ENCODE measurements around the gene CFAP46.
"Not testable (repeated sequence)": the region's sequence is repeated elsewhere in the genome, so short reads cannot be mapped to it uniquely, and the experiment has no call there.

CFAP46 gene

DNA sequence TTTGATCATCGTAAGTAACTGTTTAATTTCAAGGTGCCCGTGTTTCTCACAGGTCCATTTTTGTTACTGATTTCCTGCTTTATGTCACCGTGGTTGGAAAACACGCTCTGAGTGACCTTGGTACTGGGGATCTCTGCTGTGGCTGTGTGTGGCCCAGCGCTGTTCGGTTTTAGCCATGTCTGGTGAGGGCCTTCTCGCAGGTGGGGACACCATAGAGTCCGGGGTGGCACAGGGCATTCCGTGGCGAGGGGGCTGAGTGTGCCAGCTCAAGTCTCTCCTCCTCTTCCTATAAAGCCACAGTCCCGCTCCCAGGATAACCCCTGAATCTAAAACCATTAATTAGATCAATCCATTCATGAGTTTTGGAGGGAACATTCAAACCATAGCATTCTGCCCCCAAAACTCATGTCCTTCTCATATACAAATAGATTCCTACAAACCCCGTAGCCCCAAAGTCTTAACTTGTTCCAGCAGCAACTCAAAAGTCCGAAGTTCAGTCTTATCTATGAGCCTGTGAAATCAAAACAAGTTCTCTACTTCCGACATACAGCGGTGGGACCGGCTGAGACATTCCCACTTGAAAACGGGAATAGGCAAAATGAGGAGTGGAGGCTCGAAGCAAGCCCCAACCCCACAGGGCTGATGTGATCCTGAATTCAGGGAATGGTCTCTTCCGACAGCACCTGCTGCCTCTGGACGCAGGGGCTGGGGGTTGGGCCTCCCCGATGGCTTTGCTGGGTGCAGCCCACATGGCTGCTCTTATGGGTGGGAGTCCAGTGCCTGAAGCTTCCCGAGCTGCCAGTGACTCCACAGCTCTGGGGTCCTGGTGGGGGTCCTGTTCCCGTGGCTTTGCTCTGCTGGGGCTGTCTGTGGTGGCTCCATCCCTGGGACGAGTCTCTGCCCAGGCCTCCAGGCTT lies 101.4 kb downstream of the CFAP46 start:
- no peak for DNase-seq

DNA sequence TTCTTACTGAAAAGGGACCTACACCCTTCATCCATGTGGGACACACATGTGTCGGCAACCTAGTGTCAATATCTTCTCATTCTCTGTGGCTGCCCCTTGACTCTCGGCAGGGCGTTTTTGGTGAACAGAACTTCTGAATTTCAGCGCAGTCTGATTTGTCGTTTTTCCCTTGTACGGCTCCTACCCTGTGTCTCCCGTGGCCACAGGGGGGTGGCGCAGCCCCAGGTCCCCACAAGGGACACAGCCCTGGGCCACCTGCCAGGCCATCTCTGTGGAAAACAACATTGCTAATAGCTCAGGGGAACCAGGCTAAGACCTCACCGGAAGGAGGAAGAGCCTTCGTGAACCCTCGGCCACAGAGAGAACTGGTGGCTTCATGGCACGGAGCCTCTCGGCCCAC lies 103.3 kb downstream of the CFAP46 start:
- no peak for DNase-seq

DNA sequence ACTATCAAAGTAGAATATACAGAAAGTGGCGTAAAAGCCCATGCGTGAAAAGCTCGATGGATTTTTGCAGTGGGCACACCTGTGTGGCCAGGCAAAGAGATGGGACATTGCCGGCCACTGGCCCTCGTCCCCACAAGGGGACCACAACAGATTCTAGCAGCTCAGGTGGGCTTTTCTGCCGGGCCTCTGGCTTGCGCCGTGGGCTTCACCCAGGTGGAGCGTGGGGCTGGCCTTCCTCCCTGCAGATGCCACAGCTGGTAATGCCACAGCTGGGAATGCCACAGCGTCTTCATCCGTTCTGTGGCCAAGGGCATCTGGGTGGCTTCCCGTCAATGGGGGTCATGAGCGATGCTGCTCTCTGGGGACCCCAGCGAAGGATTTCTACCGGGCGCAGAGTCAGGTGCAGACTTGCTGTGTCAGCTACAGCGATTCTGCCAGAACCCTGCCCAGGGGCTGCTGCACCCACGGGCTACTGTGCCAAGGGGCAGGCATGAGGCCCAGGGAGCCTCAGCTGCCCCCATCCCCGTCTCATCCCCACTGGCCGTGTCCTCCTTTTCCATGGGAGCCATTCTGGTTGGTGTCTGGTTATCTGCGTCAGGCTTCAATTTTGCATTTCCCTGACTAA lies 103.9 kb downstream of the CFAP46 start:
- no peak for DNase-seq

DNA sequence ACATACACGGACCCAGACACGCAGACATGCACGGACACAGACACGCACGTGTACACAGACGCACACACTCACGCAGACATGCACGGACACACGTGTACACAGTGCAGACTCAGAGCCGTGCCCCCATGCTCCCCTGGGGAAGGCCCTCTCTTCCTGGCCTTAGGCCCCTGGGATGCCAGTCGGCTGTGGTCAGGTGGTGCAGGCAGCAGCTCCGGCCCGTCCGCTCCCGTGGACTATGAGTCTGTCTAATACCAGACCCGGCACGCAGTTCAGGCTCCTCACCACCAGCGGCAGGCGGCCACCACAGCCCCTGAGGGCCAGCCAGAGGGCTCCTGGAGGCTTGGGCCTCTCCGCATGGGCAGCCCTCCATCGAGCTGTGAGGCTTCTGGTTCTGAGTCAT lies 104.5 kb downstream of the CFAP46 start:
- DNase-seq: no peak

DNA sequence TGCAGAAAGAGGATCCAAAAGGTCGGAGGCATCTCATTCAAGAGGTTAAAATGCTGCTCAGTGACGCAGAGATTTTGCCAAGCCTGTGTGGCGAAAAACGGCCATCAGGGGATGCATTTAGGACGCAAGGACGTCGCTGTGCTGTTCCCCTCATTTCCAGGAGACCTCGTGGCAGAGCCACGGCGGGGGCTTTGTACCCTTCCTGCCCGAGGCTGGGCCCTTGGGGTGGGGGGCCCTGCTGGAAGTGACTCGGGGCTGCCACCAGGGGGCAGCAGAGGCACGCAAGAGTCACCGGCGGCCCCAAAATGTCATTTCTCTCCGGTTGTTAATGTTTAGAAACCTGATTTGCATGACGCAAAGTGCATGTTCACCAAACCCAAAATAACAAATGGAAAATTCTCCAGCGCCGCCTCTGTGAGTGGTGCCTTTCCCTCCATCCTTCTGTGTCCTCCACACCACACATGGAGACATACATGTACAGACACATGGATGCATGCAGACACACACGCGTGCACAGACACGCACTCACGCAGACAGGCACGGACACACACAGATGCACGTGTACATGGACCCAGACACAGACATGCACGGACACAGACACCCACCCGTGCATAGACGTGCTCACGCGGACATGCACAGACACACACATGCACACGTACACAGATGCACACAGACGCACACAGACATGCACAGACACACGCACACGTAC lies 105.4 kb downstream of the CFAP46 start:
- peak in 2 of 4 experiments; percentile 25 to 42 for DNase-seq

DNA sequence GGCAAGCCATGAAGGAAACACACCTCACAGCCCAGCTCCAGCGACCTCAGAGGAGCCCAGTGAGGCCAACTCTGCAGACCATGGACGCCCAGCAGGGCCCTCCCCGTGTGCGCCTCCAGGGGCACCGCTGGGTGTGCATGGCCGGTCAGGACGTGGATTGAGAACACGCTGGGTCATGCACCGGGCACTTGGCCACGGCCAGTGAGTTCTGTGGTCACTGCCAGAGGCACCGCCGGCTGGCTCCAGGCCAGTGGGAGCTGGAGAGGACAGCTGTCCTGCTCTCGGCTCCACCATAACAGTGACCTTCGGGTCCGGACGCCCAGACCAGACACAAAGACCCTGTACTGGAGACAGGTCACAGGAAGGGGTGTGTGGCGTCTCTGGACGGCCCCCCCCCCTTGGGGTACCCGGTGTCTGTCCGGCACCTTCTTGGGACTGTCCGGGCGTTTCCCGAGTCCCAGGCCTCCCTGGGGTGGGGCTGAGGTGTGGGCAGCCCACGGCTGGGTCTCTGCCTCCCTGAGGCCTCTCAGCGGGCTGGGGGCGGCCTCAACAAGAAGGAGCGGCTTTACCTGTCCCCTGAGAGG lies 106.0 kb downstream of the CFAP46 start:
- DNase-seq: no peak

DNA sequence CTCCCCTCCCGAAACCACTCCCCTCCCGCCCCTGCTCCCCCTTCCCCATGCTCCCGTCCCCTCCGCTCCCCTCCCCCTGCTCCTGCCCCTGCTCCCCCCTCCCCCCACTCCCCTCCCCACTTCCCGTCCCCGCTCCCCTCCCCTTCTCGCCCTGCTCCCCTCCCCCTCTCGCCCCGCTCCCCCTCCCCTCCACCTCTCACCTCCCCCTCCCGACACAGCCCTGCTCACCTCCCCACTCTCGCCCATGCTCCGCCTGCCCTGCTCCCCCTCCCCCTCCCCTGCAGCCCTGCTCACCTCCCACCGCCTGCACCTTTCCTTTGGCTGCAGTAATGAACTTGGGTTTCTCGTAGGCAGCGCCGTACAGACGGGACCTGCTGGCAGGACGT lies 106.5 kb downstream of the CFAP46 start:
- DNase-seq: no peak

DNA sequence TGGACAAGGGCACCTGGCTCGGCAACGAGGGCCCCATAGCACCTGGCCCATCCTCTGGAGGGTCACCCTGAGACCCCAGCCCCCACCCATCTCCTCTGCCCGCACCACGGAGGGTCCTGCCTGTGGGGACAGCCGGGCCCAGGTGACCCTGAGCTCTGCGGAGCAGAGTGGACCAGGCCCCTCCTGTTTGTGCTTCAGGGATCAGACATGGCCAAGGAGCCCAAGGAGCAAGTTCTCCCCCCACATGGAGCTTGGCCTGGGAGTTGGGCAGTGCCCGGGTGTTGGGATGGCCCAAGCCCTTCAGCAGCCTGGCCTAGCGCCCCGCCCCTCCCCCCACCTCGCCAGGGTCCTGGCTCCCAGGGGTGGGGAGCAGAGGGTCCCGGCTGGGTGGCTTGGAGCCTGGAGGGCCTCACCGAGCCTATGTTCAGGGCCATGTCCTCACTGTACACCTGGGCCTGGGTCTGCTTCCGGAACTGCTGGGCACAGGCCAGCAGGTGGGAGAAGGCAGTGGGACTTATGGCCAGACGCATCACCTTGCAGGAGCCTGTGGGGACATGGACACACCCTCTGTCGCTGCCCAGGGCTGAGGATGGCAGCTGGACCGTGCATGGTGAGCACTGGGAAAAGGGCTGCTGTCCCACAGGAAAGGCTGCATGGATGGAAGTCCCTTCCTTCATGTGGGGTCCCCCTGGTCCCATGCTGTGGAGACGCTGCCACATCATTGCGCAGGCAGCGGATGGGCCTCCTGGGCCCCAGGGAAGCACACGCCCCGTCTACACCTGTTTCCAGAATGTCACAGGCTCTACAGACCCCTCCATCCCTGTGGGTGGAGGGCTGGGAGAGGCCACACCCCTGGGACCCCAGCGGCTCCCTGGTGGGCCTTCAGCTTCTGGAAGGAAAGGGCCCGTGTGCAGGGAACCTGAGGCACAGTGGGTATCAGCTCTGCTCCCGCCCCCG lies 107.2 kb downstream of the CFAP46 start:
- no peak for DNase-seq

DNA sequence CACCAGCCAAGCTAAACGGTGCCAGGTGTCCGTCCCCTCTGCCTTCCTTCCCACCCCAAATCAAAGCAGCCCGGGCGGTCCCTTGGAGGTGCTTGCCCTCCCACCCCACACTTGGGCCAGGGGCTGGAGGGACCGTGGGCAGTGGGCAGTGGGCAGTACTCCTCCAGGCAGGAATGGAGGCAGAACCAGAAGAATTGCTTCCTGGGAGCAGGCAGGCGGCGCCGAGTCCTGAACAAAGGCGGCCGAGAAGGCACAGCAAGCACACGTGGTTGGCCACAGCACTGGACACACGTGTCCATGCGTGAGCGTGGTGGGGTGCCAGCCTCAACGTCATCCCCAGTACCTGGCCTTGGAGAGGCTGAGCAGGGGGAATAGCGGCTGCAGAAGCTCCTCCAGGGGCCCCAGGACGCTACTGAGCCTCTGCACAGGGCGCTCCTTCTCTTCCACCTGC lies 108.0 kb downstream of the CFAP46 start:
- DNase-seq: no peak

DNA sequence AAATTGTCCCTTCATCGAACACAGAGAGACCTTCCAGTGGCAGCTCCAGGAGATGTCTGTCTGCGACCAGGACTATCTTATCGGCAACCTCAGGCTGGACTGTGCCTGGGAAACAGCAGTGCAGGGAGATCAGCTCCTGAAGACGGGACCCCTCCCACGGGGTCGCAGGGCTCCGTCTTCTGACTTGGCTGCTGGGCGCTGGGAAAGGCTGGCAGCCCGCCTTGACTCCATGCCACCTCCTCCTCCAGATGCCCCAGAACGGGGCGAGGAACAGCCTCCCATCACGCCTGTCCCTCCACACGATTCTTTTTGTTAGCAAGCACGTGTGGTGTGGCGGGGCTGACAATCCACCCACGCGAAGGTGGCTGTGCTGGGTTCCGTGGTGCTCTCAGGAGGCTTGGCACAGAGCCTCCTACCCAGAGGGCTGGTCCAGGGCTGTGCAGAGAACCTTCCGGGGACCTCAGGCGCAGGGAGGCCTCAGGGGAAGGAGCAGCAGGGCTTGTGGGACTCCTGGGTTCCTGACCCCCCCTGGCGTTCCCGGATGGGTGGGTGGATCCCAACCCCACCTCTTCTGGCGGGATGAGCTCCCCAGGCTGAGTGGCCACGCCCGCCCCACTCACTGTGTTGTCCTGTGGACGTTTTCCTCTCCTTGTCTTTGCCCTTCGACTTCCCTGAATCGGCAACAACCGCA lies 108.8 kb downstream of the CFAP46 start:
- no peak for DNase-seq

DNA sequence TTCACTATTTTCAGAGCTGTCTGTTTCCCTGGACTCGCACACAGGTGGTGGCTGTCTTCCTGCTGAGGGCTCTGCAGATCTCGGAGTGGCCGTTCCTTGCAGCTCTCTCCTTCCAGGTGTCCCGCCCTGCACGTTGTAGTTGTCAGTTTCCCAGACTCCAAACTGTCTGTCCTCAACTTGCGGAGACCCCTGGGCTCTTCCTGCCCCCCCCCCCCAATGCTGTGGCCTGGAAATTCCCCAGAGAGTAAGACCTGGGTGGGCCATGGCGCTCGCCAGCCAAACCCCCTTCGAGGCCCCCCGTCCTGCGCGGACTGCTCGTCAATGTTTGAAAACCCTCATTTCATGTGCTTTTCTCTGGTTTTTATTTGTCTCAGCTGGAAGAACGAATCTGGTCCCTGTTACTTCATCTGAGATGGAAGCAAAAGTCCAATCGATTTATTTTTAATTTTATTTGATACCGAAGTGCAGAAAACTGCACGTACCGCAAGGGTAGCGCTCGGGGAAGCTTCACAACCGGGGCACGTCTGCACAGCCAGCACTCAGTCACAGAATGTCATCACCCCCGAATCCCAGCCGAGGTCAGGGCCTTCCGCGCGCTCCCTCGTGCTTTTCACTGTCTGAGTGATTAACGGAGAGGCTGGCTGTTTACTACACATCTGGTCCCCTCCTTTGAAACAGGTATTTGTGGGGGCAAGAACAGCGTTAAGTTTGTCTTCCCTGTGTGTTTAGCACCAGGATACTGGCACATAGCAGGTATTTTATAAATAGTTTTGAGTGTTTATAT lies 110.0 kb downstream of the CFAP46 start:
- DNase-seq: no peak

DNA sequence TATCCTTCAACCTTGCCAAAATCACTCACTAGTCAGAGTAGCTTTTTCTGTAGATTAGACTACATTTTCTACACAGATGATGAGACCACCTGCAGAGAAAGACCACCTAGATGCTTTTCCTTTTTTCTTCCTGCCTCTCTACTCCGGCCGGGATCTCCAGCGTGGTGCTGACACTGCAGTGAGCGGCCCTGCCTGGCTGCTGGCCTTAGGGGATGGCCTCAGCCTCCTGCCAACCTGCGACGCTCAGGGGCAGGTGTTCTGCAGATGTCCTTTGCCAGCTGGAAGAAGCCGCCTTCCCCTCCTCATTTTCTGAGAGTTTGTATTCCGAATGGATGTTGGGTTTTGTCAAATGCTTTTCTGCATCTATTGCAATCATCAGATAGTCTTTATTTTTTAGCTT lies 113.0 kb downstream of the CFAP46 start:
- DNase-seq: no peak

DNA sequence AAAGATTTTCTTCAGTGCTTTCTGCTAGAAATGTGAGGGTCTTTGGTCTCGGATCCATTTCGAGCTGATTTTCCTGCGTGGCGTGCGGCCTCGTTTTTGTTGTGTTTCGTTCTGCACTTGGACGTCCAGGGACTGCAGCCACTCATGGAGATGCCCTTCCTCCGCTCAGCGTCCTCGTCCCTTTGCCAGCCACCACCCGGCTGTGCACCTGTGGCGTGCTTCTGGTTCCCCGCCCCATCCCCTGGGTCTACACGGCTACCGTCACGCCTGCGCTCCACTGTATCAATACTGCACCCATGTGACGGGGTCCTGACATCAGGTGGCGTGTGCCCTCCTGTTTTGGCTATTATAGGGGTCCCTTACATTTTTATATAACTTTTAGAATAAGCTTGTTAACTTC lies 113.7 kb downstream of the CFAP46 start:
- DNase-seq: no peak

DNA sequence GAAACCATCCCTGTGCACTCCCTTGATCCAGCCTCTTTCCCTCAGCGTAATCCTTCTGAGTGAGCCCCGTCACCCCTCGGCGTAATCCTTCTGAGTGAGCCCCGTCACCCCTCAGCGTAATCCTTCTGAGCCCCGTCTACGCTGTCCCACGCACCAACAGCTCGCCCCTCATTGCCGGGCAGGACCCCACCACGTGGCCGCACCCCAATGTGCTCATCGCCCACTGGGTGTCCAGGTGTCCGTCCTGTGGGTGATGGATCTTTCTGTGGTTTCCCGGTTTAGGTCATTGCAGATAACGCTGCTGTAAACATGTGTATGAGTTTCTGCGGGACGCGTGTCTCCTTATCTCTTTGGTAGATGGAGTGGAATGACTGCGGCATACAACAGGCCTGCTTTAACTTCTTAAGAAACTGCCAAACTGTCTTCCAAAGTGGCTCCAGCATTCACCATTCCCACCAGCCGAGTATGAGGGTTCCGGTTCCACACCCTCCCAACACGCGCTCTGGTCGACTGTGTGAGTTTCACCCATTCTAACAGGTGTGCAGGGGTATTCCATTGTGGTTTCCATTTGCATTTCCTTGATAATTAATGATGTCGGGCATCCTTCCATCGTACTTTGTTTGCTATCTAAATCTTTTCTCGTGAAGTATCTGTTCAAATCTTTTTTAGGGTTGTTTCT lies 114.4 kb downstream of the CFAP46 start:
- no peak for DNase-seq

DNA sequence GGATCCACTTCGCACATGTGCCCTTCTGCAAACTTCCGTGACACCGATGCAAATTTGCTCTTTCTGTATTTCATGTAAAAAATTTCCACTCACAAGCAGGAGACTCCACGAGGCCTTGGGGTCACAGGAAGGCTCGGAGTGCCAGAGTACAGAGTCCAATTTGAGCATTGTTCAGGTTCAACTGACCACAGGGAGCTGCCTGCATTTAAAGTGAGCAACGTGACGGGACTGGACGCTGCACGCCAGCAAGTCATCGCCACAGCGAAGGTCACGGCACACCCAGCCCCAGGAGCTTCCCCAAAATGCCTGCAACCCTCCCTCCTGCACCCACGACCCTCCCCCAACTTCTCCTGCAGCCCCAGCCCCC lies 115.0 kb downstream of the CFAP46 start:
- DNase-seq: no peak

DNA sequence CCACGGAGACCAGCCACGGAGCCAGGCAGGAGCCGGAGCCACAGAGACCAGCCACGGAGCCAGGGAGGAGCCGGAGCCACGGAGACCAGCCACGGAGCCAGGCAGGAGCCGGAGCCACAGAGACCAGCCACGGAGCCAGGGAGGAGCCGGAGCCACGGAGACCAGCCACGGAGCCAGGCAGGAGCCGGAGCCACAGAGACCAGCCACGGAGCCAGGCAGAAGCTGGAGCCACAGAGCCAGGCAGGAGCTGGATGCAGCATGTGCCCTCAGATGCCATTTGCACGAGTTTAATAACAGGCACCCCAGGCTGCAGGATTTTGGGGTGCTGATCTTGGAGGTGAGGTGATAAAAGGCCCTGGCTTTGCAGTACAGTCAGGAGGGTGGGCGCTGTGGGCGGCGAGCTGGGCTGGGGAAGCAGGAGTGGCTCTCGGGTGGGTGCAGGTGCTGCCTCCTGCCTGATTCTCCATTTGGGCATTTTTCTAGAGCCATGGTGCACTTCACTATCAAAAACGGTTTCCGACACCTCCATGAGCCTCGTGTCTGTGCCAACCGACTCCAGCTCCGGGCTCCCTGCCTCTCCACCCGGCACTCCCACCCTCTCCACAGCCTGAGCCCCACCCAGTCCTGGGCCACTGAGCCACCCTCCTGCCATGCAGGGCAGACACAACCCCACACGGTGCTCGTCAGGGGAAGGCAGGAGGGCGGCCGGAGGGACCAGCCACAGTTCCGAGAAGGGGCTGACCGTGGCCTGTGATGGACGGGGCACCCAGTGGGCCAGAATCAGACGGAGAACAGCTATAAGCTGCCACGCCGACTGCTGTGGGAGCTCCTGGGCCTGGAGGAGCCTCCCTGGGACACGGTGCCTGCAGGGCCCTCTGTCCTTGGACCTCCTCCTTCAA lies 115.6 kb downstream of the CFAP46 start:
- DNase-seq: no peak

DNA sequence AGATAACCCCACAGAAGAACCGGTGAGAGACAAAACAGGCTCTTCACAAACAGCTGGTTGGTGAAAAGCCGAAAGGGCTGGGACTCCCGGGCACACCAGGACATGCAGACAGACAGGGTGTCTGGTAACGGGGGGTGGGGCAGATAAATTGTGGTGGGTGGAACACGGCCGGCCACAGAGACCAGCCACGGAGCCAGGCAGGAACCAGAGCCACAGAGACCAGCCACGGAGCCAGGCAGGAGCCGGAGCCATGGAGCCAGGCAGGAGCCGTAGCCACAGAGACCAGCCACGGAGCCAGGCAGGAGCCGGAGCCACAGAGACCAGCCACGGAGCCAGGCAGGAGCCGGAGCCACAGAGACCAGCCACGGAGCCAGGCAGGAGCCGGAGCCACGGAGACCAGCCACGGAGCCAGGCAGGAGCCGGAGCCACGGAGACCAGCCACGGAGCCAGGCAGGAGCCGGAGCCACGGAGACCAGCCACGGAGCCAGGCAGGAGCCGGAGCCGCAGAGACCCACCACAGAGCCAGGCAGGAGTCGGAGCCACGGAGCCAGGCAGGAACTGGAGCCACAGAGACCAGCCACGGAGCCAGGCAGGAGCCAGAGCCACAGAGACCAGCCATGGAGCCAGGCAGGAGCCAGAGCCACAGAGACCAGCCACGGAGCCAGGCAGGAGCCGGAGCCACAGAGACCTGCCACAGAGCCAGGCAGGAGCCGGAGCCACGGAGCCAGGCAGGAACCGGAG lies 116.4 kb downstream of the CFAP46 start:
- DNase-seq: not testable (repeated sequence)

DNA sequence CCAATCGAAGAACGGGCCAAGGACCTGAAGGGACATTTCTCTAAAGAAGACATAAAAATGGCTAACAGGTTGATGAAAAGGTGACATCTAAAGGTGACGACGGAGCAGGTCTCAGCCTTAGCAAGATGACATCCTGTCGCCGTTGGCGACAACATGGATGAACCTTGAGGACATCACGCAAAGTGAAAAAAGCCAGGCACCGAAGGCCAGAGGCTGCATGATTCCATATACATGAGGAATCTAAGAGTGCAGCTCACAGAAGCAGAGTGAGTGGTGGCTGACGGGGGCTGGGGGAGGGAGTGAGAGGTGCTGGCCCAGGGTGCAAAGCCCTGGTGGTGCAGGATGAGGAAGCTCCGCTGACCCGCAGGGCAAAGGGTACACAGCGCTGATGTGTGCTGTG lies 122.3 kb downstream of the CFAP46 start:
- no peak for DNase-seq

Data from activated naive CD4-positive, alpha-beta T cell (primary cell).